IMR-90 (cell line): ENCODE data around the gene OR4F6. TPM values are rescaled to one million over a fixed set of nuclear protein-coding genes. Genes with fewer than 3 reads are reported as not detected.

Source experiments
- ATAC-seq: fragments of 200-7000 bp; cut with Tn5 transposase; 2 replicates; pipeline ENCODE4 v1.9.1; 2020; ENCODE audit warnings: low read depth, mild to moderate bottlenecking, moderate library complexity
- BruUV-seq: library from RNA; stranded (reverse); fragments of 400-500 nt; replicated peaks from 2 replicates; lab custom pipeline; 2021; lab: Mats Ljungman, UMichigan
- CTCF ChIA-PET: fragments of 300-600 bp; formaldehyde crosslinking; extraction: SDS; loops from one replicate; lab custom pipeline; 2021; ENCODE audit warnings: antibody characterized with exemption; lab: Yijun Ruan, JAX
- POLR2A ChIA-PET: fragments of 300-600 bp; sonication (Branson Sonifier 250); formaldehyde crosslinking; loops from one replicate; lab custom pipeline; 2022; ENCODE audit warnings: antibody characterized with exemption; ENCODE audit not compliant: unreplicated experiment; lab: Charles Lee
- DNase-seq: peaks from one replicate; pipeline ENCODE4 v3.0.0; 2013
- H2AFZ ChIP-seq: replicated peaks from 2 replicates; pipeline ENCODE3; 2013; ENCODE audit warnings: low read length, mild to moderate bottlenecking; ENCODE audit not compliant: poor library complexity
- H2AK5ac ChIP-seq: 2 replicates; pipeline ENCODE4 v1.6.1; 2013; ENCODE audit warnings: low read depth, low read length, inconsistent platforms
- H2AK9ac ChIP-seq: replicated peaks from 2 replicates; pipeline ENCODE3; 2013; ENCODE audit warnings: mild to moderate bottlenecking, low read depth, low read length, moderate library complexity; ENCODE audit not compliant: poor library complexity
- H2BK120ac ChIP-seq: 2 replicates; pipeline ENCODE4 v1.6.1; 2013; ENCODE audit warnings: low read depth, low read length, inconsistent platforms
- H2BK15ac ChIP-seq: 3 replicates; pipeline ENCODE4 v1.6.1; 2013; ENCODE audit warnings: low read depth, low read length, inconsistent platforms
- H2BK20ac ChIP-seq: 2 replicates; pipeline ENCODE4 v1.6.1; 2013; ENCODE audit warnings: low read depth, mild to moderate bottlenecking, inconsistent platforms, low read length, moderate library complexity
- H2BK5ac ChIP-seq: 2 replicates; pipeline ENCODE4 v1.6.1; 2013; ENCODE audit warnings: mild to moderate bottlenecking, low read depth, low read length, inconsistent platforms; ENCODE audit not compliant: poor library complexity, severe bottlenecking
- H3K14ac ChIP-seq: replicated peaks from 2 replicates; pipeline ENCODE4 v1.6.1; 2013; ENCODE audit warnings: low read depth, low read length, inconsistent platforms
- H3K18ac ChIP-seq: 2 replicates; pipeline ENCODE4 v1.6.1; 2013; ENCODE audit warnings: low read depth, low read length, control low read depth
- H3K23ac ChIP-seq: 2 replicates; pipeline ENCODE4 v1.6.1; 2013; ENCODE audit warnings: low read depth, low read length, inconsistent platforms
- H3K27ac ChIP-seq: 2 replicates; pipeline ENCODE4 v1.5.1; 2013; ENCODE audit warnings: mild to moderate bottlenecking, control low read depth, low read length; ENCODE audit not compliant: insufficient read depth
- H3K27me3 ChIP-seq: 2 replicates; pipeline ENCODE4 v1.6.1; 2013; ENCODE audit warnings: low read length; ENCODE audit not compliant: control insufficient read depth, insufficient read depth
- H3K36me3 ChIP-seq: 2 replicates; pipeline ENCODE4 v1.6.1; 2013; ENCODE audit warnings: low read length, mixed read lengths; ENCODE audit not compliant: control insufficient read depth, insufficient read depth
- H3K4ac ChIP-seq: 2 replicates; pipeline ENCODE4 v1.6.1; 2013; ENCODE audit warnings: low read depth, low read length, inconsistent platforms
- H3K4me1 ChIP-seq: 2 replicates; pipeline ENCODE4 v1.6.1; 2013; ENCODE audit warnings: low read length, mixed read lengths; ENCODE audit not compliant: control insufficient read depth, insufficient read depth
- H3K4me2 ChIP-seq: 2 replicates; pipeline ENCODE4 v1.6.1; 2013; ENCODE audit warnings: low read depth, mild to moderate bottlenecking, control low read depth, low read length, moderate library complexity
- H3K4me3 ChIP-seq: 2 replicates; pipeline ENCODE4 v1.5.1; 2013; ENCODE audit warnings: low read depth, mild to moderate bottlenecking, control low read depth, low read length, moderate library complexity; ENCODE audit not compliant: insufficient read depth
- H3K56ac ChIP-seq: 2 replicates; pipeline ENCODE4 v1.6.1; 2013; ENCODE audit warnings: low read length, inconsistent platforms; ENCODE audit not compliant: insufficient read depth; ENCODE audit errors: extremely low read depth
- H3K79me1 ChIP-seq, 2 experiments: 2 replicates each; pipeline ENCODE4 v1.6.1; 2013; ENCODE audit warnings: low read length in 2 of 2, inconsistent platforms in 1 of 2, low read depth in 1 of 2
- H3K9ac ChIP-seq: 2 replicates; pipeline ENCODE4 v1.6.1; 2013; ENCODE audit warnings: low read depth, low read length, control low read depth
- H3K9me1 ChIP-seq: 2 replicates; pipeline ENCODE4 v1.6.1; 2013; ENCODE audit warnings: low read length, inconsistent platforms; ENCODE audit not compliant: insufficient read depth
- H3K9me3 ChIP-seq: 2 replicates; pipeline ENCODE4 v1.6.1; 2013; ENCODE audit warnings: low read length; ENCODE audit not compliant: control insufficient read depth, insufficient read depth
- H4K20me1 ChIP-seq: 2 replicates; pipeline ENCODE4 v1.6.1; 2013; ENCODE audit warnings: low read length, inconsistent platforms; ENCODE audit not compliant: insufficient read depth
- H4K5ac ChIP-seq: 2 replicates; pipeline ENCODE4 v1.6.1; 2013; ENCODE audit warnings: mild to moderate bottlenecking, low read depth, low read length, control low read depth
- H4K8ac ChIP-seq, 2 experiments: 2 replicates each; pipeline ENCODE4 v1.6.1; 2013; ENCODE audit warnings: low read depth in 2 of 2, low read length in 2 of 2, control low read depth in 1 of 2, inconsistent platforms in 1 of 2
- H4K91ac ChIP-seq: 2 replicates; pipeline ENCODE4 v1.6.1; 2013; ENCODE audit warnings: low read depth, low read length, inconsistent platforms; ENCODE audit not compliant: insufficient read depth
- BHLHE40 ChIP-seq: fragments of 150-350 bp; IDR thresholded peaks from 2 replicates; pipeline ENCODE4 v1.6.1; 2016; ENCODE audit warnings: mild to moderate bottlenecking, low read depth, low read length
- CEBPB ChIP-seq: IDR thresholded peaks from 2 replicates; pipeline ENCODE4 v1.6.1; 2012; ENCODE audit warnings: low read depth, low read length, improper control_type of control experiment
- CHD1 ChIP-seq: IDR thresholded peaks from 2 replicates; pipeline ENCODE4 v1.6.1; 2012; ENCODE audit warnings: low read depth, low read length, improper control_type of control experiment
- ELK1 ChIP-seq: fragments of 150-350 bp; IDR thresholded peaks from 2 replicates; pipeline ENCODE4 v1.6.1; 2016; ENCODE audit warnings: low read depth, mild to moderate bottlenecking, low read length, moderate library complexity, borderline replicate concordance
- FOS ChIP-seq: fragments of 150-350 bp; IDR thresholded peaks from 2 replicates; pipeline ENCODE4 v1.6.1; 2016; ENCODE audit warnings: low read depth, low read length
- MAFK ChIP-seq: IDR thresholded peaks from 2 replicates; pipeline ENCODE4 v1.6.1; 2012; ENCODE audit warnings: low read depth, low read length, improper control_type of control experiment
- MAZ ChIP-seq: IDR thresholded peaks from 2 replicates; pipeline ENCODE4 v1.6.1; 2012; ENCODE audit warnings: low read depth, mild to moderate bottlenecking, low read length, improper control_type of control experiment, moderate library complexity, borderline replicate concordance
- MXI1 ChIP-seq: IDR thresholded peaks from 2 replicates; pipeline ENCODE4 v1.6.1; 2012; ENCODE audit warnings: low read depth, mild to moderate bottlenecking, low read length, moderate library complexity, borderline replicate concordance
- NFE2L2 ChIP-seq: fragments of 150-350 bp; IDR thresholded peaks from 2 replicates; pipeline ENCODE4 v1.6.1; 2016; ENCODE audit warnings: low read depth, mild to moderate bottlenecking, low read length
- POLR2A ChIP-seq: IDR thresholded peaks from 2 replicates; pipeline ENCODE4 v1.6.1; 2012; ENCODE audit warnings: mild to moderate bottlenecking, low read depth, low read length
- RAD21 ChIP-seq: IDR thresholded peaks from 2 replicates; pipeline ENCODE4 v1.6.1; 2012; ENCODE audit warnings: low read length, improper control_type of control experiment
- RCOR1 ChIP-seq: IDR thresholded peaks from 2 replicates; pipeline ENCODE4 v1.6.1; 2012; ENCODE audit warnings: mild to moderate bottlenecking, low read length, improper control_type of control experiment; ENCODE audit not compliant: insufficient replicate concordance
- RFX5 ChIP-seq: IDR thresholded peaks from 2 replicates; pipeline ENCODE4 v1.8.0; 2012; ENCODE audit warnings: low read depth, mild to moderate bottlenecking, low read length, moderate library complexity
- SMC3 ChIP-seq: fragments of 150-350 bp; IDR thresholded peaks from 2 replicates; pipeline ENCODE4 v1.6.1; 2016; ENCODE audit warnings: low read depth, mild to moderate bottlenecking, antibody characterized with exemption, low read length, moderate library complexity
- USF2 ChIP-seq: fragments of 150-350 bp; IDR thresholded peaks from 2 replicates; pipeline ENCODE4 v1.6.1; 2017; ENCODE audit warnings: mild to moderate bottlenecking, antibody characterized with exemption, low read length, low read depth
- WGBS, 2 experiments: methylation state at CpG; one replicate each; pipeline versions ENCODE4 v1.1.5 to v1.1.7; 2013; ENCODE audit warnings: missing lambda C conversion rate in 2 of 2; ENCODE audit not compliant: insufficient read length in 1 of 2; ENCODE audit errors: extremely low coverage in 2 of 2; 5-methylcytosine and 5-hydroxymethylcytosine counted together
- dilution Hi-C: fragments of 300-500 bp; cut with HindIII; formaldehyde crosslinking; loops from one replicate; pipeline ENCODE4 v1.14.3; 2018; ENCODE audit warnings: low sequenced_read_pairs; ENCODE audit not compliant: unreplicated experiment
- in situ Hi-C: fragments of 300-500 bp; cut with MboI; formaldehyde crosslinking; loops from 3 replicates; pipeline ENCODE4 v1.14.3; 2019; ENCODE audit warnings: low sequenced_read_pairs, inconsistent platforms, mixed read lengths
- intact Hi-C: fragments of 100-400 bp; cut with micrococcal nuclease; formaldehyde crosslinking; loops from 2 replicates; pipeline ENCODE4 v1.10.0; 2022
- polyA plus RNA-seq, 3 experiments: library from polyadenylated mRNA; depleted of rRNA; stranded (reverse); fragments of >200 nt; gene quantifications; 2 replicates each; pipeline ENCODE4 v1.2.3, GENCODE V29; 2012; ENCODE audit warnings: low replicate concordance in 1 of 3
- total RNA-seq: library from RNA; depleted of rRNA; stranded (reverse); fragments of >200 nt; gene quantifications from 2 replicates; pipeline ENCODE4 v1.2.3, GENCODE V29; 2012
- TF ChIP-seq, protein P1 (sequence below): conservative IDR thresholded peaks from 2 replicates; pipeline ENCODE4 v1.5.1; 2012; ENCODE audit warnings: mild to moderate bottlenecking, low read depth, low read length, improper control_type of control experiment

OR4F6 gene
- total and polyA plus RNA-seq, 2 of the 4 experiments (the other 2 are of a cell fraction) = not detected

GRCh38 chr15:101828774-101829173 is 25.5 kb downstream of the OR4F6 start:
- POLR2A ChIA-PET = no interaction called here
- no TSS peak for BruUV-seq
- H3K27ac ChIP-seq = peak overlapping the region; percentile 22; the same call in 1 of the 2 replicates
- no peaks in the 10 kb centered on the region for H3K27me3 ChIP-seq
- H3K18ac ChIP-seq = peak overlapping the region; percentile 54; the same call in 1 of the 2 replicates
- no peaks in the 10 kb centered on the region; the same call in 1 of the 2 replicates for H3K9me1 ChIP-seq
- H3K9me3 ChIP-seq = no peaks in the 10 kb centered on the region
- no peak overlapping the region for H2AK9ac ChIP-seq
- intact Hi-C loops = no loop called here
- TF ChIP-seq RFX5 = no peak
- no peak for TF ChIP-seq MAZ
- TF ChIP-seq CEBPB = no peak
- no peak for TF ChIP-seq BHLHE40
- TF ChIP-seq POLR2A = no peak
- no peak for TF ChIP-seq MXI1
- TF ChIP-seq CHD1 = no peak
- TF ChIP-seq ELK1 = no peak
- no peak for TF ChIP-seq FOS
- no peak for TF ChIP-seq NFE2L2
- no peak for TF ChIP-seq RAD21
- no peak for TF ChIP-seq MAFK
- TF ChIP-seq, protein P1, sequence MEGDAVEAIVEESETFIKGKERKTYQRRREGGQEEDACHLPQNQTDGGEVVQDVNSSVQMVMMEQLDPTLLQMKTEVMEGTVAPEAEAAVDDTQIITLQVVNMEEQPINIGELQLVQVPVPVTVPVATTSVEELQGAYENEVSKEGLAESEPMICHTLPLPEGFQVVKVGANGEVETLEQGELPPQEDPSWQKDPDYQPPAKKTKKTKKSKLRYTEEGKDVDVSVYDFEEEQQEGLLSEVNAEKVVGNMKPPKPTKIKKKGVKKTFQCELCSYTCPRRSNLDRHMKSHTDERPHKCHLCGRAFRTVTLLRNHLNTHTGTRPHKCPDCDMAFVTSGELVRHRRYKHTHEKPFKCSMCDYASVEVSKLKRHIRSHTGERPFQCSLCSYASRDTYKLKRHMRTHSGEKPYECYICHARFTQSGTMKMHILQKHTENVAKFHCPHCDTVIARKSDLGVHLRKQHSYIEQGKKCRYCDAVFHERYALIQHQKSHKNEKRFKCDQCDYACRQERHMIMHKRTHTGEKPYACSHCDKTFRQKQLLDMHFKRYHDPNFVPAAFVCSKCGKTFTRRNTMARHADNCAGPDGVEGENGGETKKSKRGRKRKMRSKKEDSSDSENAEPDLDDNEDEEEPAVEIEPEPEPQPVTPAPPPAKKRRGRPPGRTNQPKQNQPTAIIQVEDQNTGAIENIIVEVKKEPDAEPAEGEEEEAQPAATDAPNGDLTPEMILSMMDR = no peak
- no peak for TF ChIP-seq RCOR1
- no peak for TF ChIP-seq USF2
- TF ChIP-seq SMC3 = no peak
- WGBS, 2 experiments = 68% methylated on average over 4 of the region's 5 CpGs; no CpG with 5 or more reads in 1 of the 2 experiments
- no peaks in the 10 kb centered on the region for H4K20me1 ChIP-seq
- no peak overlapping the region for H3K4me2 ChIP-seq
- no peak overlapping the region for H2AFZ ChIP-seq
- dilution Hi-C loops = no loop called here
- CTCF ChIA-PET = no interaction called here
- H3K56ac ChIP-seq = no peak overlapping the region; the same call in 1 of the 2 replicates
- H3K14ac ChIP-seq = peak overlapping the region; percentile 35
- H2AK5ac ChIP-seq = peak overlapping the region; percentile 79; the same call in 1 of the 2 replicates
- H2BK5ac ChIP-seq = peak overlapping the region; percentile 21
- peak overlapping the region; percentile 84 for H2BK120ac ChIP-seq
- H3K23ac ChIP-seq = no peak overlapping the region
- no peak for ATAC-seq
- no peaks in the 10 kb centered on the region for H3K4me1 ChIP-seq
- no peaks in the 10 kb centered on the region for H3K79me1 ChIP-seq
- peak overlapping the region; percentile 87 for H2BK20ac ChIP-seq
- no peak for DNase-seq
- no peaks in the 10 kb centered on the region for H3K36me3 ChIP-seq
- H2BK15ac ChIP-seq = peak overlapping the region; percentile 82
- peak overlapping the region; percentile 54 for H4K91ac ChIP-seq
- in situ Hi-C loops = no loop called here
- peak overlapping the region; percentile 58 for H3K4ac ChIP-seq
- no peak overlapping the region for H3K4me3 ChIP-seq
- H4K5ac ChIP-seq = no peak overlapping the region
- no peak overlapping the region for H3K9ac ChIP-seq
- H4K8ac ChIP-seq = peak overlapping the region in 1 of 2 experiments; percentile 68; a peak in 1 of 4 replicates
